Lower lobe of right lung (tissue), 2 donors: ENCODE results near the gene PRDM12. TPM values are rescaled to one million over a fixed set of nuclear protein-coding genes. Genes with fewer than 3 reads are reported as not detected.
"Not testable (repeated sequence)": the region's sequence is repeated elsewhere in the genome, so short reads cannot be mapped to it uniquely, and the experiment has no call there.

Source experiments
- ATAC-seq, 2 donors: fragments of 200-7000 bp; cut with Tn5 transposase; one replicate each; pipeline ENCODE4 v1.9.1; 2020 to 2022; ENCODE audit warnings: mild to moderate bottlenecking in 2 of 2, moderate library complexity in 2 of 2
- DNase-seq: peaks from one replicate; pipeline ENCODE4 v3.0.0-alpha.2; 2020
- H3K27ac ChIP-seq: fragments of 200-600 bp; one replicate; pipeline ENCODE4 v1.8.0; 2022
- H3K27me3 ChIP-seq: fragments of 200-600 bp; one replicate; pipeline ENCODE4 v1.8.0; 2022; ENCODE audit warnings: low read depth
- H3K36me3 ChIP-seq: fragments of 200-600 bp; one replicate; pipeline ENCODE4 v1.8.0; 2022; ENCODE audit warnings: mild to moderate bottlenecking
- H3K4me1 ChIP-seq: fragments of 200-600 bp; one replicate; pipeline ENCODE4 v1.8.0; 2022
- H3K4me3 ChIP-seq: fragments of 200-600 bp; one replicate; pipeline ENCODE4 v1.8.0; 2022; ENCODE audit warnings: mild to moderate bottlenecking
- H3K9me3 ChIP-seq: fragments of 200-600 bp; one replicate; pipeline ENCODE4 v1.8.0; 2022
- CTCF ChIP-seq: fragments of 200-600 bp; IDR thresholded peaks from one replicate; pipeline ENCODE4 v1.8.0; 2022; ENCODE audit warnings: antibody characterized with exemption, mild to moderate bottlenecking
- intact Hi-C: fragments of 100-400 bp; cut with DNase I; formaldehyde crosslinking; loops from one replicate; pipeline ENCODE4 v1.11.0; 2022
- total RNA-seq: library from RNA; stranded (reverse); fragmentation: NEBNext Ultra II Directional; extraction: Animal tissue kit (Norgen Biotek cat#: 25700); gene quantifications from one replicate; pipeline ENCODE4 v1.2.1, GENCODE V29; 2021
- donor health status: DM: no; HTN: yes; CAD: no; lungs with severe emphysema.

Gene PRDM12
- total RNA-seq, 1 donor from 2014 or later, result not detected

GRCh38 chr9:130682421-130683121 is 18.2 kb downstream of the PRDM12 start:
- TF ChIP-seq CTCF, result peak; percentile 81
- peaks cover 16% of the 10 kb centered on the region for H3K4me1 ChIP-seq
- no peaks in the 10 kb centered on the region for H3K9me3 ChIP-seq
- peak overlapping the region; percentile 67 for H3K4me3 ChIP-seq
- intact Hi-C loops, result no loop called here
- no peak overlapping the region for H3K27ac ChIP-seq
- peak; percentile 88 for DNase-seq
- peaks cover 19% of the 10 kb centered on the region for H3K27me3 ChIP-seq
- ATAC-seq, result peak; percentile 86 to 87
- no peaks in the 10 kb centered on the region for H3K36me3 ChIP-seq

- intact Hi-C loops, result no loop called here
- no peak for DNase-seq
- Histone ChIP-seq H3K4me3 (no peak overlapping the region), H3K27ac (no peak overlapping the region), H3K27me3 (peaks cover 8% of the 10 kb centered on the region), H3K4me1 (peaks cover 21% of the 10 kb centered on the region), H3K9me3 (no peaks in the 10 kb centered on the region), H3K36me3 (no peaks in the 10 kb centered on the region)
- ATAC-seq, result no peak
- no peak for TF ChIP-seq CTCF
Observed at GRCh38 chr9:130685104-130685503, 20.7 kb downstream of the PRDM12 start.

GRCh38 chr9:130685945-130686344 is 21.6 kb downstream of the PRDM12 start:
- H3K4me1 ChIP-seq, result peaks cover 17% of the 10 kb centered on the region
- DNase-seq, H3K4me3 ChIP-seq, H3K9me3 ChIP-seq, H3K27ac ChIP-seq, H3K36me3 ChIP-seq, H3K27me3 ChIP-seq, intact Hi-C loops, ATAC-seq: not testable (repeated sequence)

- Histone ChIP-seq H3K36me3 (no peaks in the 10 kb centered on the region), H3K9me3 (no peaks in the 10 kb centered on the region), H3K4me1 (peaks cover 6% of the 10 kb centered on the region), H3K4me3 (no peak overlapping the region), H3K27me3 (no peaks in the 10 kb centered on the region), H3K27ac (no peak overlapping the region)
- DNase-seq (no peak), ATAC-seq (no peak)
- intact Hi-C loops, result no loop called here
- no peak for TF ChIP-seq CTCF
Observed at GRCh38 chr9:130687615-130688014, 23.2 kb downstream of the PRDM12 start.

GRCh38 chr9:130688072-130688471 is 23.7 kb downstream of the PRDM12 start:
- Histone ChIP-seq H3K4me3 (no peak overlapping the region), H3K27ac (no peak overlapping the region), H3K9me3 (no peaks in the 10 kb centered on the region), H3K27me3 (no peaks in the 10 kb centered on the region), H3K36me3 (no peaks in the 10 kb centered on the region), H3K4me1 (peaks cover 9% of the 10 kb centered on the region)
- ATAC-seq, result no peak
- no peak for DNase-seq
- intact Hi-C loops, result no loop called here
- TF ChIP-seq CTCF, result no peak

- no peak for TF ChIP-seq CTCF
- peak overlapping the region; percentile 80 for H3K27ac ChIP-seq
- H3K4me1 ChIP-seq, result peaks cover 18% of the 10 kb centered on the region
- intact Hi-C loops, result no loop called here
- ATAC-seq (no peak), DNase-seq (no peak)
- H3K9me3 ChIP-seq, result no peaks in the 10 kb centered on the region
- no peaks in the 10 kb centered on the region for H3K36me3 ChIP-seq
- H3K27me3 ChIP-seq, result no peaks in the 10 kb centered on the region
- peak overlapping the region; percentile 48 for H3K4me3 ChIP-seq
Observed at GRCh38 chr9:130689572-130689936, 25.2 kb downstream of the PRDM12 start.
